Measurements from ENCODE around the gene CEP63.
"Not testable (repeated sequence)": the region's sequence is repeated elsewhere in the genome, so short reads cannot be mapped to it uniquely, and the experiment has no call there.

The CEP63 gene

DNA sequence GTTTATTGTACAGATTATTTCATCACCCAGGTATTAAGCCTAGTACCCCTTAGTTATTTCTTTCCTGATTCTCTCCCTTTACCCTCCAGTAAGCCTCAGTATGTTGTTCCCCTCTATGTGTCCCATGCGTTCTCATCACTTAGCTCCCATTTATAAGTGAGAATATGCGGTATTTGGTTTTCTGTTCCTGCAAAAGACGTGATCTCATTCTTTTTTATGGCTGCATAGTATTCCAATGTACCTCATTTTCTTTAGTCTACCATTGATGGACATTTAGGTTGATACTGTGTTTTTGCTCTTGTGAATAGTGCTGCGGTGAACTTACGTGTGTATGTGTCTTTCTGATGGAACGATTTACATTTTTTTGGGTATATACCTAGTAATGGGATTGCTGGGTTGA, 36.7 kb downstream of the CEP63 start:
- no peak for DNase-seq

DNA sequence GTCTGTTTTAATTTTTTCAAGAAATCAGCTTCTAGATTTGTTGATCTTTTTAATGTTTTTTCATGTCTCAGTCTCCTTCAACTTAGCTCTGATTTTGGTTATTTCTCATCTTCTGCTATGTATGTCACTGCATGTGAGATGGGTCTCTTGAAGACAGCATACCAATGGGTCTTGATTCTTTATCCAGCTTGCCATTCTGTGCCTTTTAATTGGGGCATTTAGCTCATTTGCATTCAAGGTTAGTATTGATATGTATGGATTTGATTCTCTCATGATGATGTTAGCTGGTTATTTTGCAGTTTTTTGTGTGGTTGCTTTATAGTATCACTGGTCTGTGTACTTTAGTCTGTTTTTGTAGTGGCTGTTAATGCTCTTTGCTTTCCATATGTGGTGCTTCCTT, 39.4 kb downstream of the CEP63 start:
- DNase-seq, result no peak

DNA sequence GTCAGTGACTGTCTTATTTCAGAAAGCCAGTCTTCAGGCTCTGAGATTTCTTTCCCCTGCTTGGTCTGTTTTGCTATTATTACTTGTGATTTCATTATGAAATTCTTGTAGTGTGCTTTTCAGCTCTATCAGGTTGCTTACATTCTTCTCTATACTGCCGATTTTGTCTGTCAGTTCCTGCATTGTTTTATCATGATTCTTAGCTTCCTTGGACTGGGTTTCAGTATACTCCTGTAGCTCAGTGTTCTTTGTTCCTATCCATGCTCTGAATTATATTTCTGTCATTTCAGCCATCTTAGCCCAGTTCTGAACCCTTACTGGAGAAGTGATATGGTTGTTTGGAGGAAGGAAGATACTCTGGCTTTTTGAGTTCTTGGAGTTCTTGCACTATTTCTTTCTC, 40.5 kb downstream of the CEP63 start:
- DNase-seq, result no peak

DNA sequence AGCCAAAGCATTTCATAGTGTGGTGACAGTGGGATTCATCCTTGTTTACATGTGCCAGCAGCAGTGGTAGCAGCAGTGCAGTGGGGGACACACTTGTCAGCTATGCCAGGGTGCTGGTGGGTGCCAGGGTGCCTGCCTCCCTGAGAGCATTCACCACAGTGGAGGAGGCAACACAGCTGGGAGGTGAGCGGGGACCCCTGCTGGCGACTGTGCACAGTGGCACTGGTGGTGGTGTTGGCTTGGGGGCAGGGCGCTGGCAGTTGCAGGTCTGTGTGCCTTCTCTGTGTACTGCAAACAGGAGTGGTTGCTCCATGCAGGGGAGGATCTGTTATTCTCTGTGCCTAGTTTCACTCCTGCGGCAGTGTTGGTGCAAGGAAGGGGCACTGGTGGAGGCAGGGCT, 41.2 kb downstream of the CEP63 start:
- no peak for DNase-seq

DNA sequence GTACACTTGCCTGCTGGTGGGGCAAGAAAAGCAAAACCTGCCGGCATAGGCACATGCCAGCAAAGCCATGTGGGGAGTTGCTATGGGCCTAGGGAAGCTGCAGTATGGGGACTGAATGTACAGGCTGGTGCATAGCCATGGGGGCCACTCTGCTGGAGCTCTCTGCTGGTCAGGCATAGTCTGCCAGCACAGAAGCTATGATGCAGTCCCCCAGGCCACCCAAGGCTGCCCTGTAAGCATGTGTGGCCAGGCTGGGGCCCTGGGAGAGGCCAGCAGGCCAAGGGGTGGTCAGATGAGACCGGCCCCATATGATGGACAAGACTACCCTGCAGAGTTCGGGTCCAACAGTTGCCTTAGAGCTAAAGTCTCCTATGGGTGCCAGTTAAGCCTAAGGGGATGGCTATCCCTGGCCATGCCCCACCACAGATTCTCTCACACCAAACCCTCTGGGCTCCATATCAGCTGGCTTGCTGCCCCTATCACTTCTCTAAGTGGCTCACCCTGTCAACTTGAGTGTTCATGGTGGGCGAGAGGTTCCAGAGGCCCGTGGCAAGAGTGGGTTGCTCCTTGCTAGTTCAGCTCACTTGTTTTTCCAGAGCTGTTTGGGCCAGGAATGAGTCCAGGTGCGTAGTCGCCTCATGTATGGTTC, 41.8 kb downstream of the CEP63 start:
- DNase-seq, result no peak

DNA sequence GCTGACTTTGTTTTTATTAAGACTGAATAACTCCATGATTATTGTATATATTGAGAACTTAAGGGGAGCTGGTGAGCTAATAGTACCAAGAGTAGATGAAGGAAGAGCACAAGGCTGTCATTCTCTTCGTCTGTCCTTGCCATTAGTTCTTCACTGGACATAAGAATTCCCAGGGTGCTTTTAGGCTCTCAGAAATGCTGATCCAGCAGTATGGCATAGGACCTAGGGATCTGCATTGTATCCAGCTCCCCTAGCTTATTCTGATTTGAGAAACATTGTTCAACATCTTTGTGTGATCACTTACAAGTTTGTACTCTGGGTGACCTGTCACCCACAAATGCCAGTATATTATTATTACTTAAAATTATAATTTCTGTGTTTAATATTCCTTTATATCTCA, 47.6 kb downstream of the CEP63 start:
- DNase-seq, result no peak

DNA sequence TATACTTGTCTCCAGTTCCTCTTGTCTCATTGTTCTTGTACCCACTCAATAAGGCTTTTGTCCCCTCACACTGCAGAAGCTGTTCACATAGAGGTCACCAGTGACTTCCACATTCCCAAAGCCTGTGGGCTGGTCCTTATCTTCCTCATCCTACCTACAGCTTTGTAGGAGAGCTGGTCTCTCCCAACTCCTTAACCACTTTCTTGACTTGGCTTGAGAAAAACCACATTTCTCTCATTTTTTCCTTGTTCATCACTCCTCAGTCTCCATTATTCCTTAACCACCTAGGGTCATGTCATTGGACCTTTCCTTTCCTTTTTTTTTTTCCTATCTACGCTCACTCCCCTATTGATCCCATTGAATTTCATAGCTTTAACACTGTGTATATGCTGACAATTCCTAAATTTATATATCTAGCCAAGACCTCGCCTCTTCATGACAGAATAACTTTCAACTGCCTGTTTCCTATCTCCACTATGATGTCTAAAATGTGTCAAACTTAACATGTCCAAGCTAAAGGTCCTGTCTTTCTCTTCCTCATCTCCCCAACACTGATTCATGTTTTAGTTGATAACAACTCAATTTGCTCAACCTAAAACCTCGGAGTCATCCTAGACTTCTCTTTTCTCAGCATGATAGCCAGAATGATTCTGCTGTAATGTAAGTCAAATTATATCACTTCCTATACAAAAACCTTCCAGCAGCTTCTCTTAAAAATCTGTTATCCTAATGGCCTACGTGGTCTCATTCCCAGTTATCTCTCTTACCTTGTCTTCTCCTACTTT, 49.5 kb downstream of the CEP63 start:
- DNase-seq, result no peak

DNA sequence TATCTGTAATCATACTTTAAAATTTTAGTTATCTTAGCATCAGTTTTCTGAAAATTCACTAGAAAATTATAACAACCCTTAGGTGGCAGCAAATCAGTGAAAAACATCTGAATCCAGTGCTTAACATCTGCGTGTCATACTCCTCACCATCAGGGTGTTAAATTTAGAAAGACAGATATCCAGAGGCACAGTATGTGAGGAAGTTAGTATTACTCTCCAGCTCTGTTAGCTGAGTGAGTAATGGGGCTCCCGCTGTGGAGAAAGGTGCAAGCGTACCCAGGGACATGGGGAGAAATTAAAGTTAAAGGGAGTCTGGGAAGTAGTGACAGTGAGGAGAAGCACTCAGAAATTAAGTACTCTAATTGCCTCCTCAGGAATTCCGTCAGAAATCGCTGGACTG, 50.9 kb downstream of the CEP63 start:
- no peak for DNase-seq

DNA sequence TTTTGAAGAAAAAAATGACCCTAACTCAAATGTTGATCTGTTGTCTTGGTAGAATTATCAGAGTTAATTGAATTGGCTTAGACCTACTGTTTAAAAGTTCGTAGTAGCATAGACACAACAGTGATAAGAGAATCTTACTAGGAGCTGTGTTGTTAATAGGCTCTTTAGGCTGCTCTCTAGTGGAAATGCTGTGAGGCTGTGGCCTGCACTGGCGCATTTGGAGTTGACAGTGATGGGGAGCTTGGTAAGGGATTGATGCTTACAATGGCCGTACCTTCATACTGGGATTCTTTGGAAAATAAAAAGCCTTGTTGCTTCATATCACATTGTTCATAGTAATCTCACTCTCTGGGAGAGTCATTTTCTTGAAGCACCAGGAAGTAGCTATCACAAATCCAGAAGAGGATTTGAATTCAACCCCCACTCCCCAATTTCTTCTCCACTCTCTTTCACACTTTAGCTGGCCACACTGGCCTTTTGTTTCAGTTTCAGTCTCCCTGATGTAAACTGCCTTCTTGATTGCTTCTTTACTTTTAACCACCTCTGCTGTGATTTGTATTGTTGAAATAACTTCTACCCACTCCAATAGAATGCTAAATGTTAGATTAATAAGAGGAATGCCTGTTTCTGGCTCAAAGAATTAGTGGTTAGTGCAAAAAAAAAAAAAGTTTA, 56.6 kb downstream of the CEP63 start:
- DNase-seq, result no peak

DNA sequence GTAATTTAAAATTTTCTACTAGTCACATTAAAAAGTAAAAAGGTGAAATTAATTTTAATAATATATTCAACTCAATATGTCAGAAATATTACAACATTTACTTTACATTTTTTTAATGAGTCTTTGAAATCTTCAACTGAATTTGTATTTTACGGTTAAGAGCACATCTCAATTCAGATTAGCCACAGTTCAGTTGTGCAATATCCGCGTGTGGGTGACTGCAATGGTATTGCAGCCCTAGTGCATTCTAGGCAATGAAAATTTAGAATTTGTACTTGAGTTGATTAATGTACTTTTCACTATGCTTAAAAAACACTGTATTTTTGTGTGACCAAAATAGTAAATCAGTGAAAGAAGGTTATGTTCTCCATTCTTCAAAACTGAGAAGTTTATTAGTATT, 57.3 kb downstream of the CEP63 start:
- no peak for DNase-seq

DNA sequence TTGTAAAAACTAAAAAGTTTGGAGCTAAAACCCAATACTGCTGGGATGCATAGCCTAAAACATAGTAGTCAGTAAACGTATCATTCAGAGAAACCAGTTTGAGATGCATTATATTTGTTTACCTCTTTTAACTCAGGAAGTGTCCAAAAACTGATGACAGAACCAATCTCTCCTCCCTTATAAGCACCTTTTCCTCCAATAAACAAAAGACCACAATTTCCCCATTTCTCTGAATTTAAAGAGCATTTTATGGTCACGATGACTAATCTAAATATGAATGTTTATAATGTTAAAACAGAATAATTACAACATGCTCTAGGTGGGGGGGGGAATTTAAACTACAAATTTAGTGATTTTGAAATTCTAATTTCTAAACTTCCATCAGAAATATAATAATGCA, 58.5 kb downstream of the CEP63 start:
- DNase-seq, result no peak

DNA sequence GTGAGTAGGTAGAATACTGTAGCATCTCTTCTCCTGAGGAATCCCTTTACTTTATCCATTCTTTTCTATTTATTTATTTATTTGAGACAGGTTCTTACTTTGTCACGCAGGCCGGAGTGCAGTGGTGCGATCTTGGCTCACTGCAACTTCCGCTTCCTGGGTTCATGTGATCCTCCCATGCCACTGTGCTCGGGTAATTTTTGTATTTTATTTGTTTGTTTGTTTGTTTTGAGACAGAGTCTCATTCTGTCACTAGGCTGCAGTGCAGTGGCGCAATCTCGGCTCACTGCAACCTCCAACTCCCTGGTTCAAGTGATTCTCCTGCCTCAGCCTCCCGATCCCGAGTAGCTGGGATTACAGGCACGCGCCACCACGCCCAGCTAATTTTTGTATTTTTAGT, 58.9 kb downstream of the CEP63 start:
- not testable (repeated sequence) for DNase-seq

DNA sequence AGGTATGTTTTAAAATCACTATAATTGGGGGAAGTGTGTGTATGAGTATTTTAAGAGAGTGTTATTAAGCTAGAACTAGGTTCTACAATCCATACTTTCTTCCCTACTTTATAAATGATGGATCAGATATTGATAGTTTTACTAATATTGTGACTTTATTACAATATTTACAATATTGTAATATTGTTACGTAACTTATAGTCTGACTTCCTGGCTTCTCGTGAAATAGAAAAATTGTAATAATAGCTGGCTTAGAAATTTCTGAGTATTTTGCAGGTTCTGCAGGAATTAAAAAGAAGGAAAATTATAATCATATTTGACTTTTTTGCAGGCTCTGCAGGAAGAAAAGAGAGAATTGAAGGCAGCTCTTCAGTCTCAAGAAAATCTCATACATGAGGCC, 60.0 kb downstream of the CEP63 start:
- DNase-seq, result no peak

DNA sequence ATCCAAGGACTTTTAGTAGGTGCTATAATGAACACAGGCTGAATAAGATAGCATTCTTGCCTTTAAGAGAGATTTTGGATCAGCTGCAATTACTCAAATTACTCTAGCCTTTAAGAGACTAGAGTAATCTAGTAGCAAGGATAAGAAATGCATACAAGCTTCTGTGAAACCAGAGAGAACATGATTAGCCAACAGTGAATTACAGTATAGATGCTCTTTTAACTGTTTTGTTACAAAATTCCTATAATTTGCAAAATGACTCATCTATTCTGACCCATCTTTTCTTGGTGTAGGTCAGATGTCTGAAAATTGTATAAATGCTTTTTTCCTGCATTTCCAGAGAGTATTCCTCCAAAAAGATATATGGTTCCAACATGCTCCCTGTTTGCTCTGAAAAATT, 66.9 kb downstream of the CEP63 start:
- no peak for DNase-seq

DNA sequence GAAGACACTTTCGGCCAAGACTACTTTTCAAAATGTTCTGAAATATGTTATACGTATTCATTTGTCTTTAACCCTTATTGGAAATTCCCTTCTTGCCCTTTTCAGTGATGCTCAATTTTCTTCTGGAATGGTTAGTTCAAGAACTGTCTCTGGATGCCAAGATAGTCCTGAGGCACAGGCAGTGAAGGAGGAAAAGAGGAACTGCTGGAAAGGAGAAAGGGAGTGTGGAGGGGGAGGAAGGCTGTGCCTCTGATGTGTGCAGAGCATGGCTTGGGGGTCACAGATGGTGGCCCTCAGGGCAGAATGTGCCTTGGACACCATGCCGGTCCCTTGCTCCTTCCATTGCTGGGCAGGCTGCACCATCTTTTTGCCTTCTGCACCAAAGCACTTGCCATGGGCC, 73.7 kb downstream of the CEP63 start:
- no peak for DNase-seq

DNA sequence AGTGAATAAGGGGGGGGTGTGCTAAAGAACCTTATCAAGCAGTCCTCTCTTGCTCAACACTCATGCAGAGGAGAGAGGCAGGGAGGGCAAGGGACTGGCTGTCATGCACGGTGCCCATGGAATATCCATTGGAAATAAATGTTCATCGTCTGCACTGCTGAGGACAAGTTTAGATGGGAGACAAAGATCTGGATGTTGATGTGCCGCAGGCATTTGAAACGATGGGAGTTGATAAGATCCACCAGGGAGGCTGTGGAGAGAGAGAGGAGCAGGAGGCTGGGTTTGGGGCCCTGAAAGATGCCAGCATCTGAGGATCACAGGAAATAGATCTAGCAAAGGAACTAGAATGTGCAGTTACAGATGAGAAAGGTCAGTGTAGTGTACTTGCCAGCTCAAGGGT, 76.2 kb downstream of the CEP63 start:
- DNase-seq, result no peak

DNA sequence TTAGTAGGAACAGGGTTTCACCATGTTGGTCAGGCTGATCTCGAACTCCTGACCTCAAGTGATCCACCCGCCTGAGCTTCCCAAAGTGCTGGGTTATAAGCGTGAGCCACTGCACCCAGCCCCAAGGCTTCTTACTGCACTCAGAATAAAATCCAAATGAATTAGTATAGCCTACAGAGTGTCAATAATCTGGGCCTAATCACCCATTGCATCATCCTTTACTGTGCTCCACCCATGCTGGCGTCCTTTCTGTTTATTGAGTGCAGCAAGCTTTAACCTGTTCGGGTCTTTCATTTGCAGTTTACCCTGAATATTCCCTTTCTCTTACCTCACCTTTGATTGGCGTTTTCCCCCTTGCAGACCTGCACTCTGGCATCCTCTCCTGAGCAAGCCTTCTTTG, 77.7 kb downstream of the CEP63 start:
- no peak for DNase-seq

DNA sequence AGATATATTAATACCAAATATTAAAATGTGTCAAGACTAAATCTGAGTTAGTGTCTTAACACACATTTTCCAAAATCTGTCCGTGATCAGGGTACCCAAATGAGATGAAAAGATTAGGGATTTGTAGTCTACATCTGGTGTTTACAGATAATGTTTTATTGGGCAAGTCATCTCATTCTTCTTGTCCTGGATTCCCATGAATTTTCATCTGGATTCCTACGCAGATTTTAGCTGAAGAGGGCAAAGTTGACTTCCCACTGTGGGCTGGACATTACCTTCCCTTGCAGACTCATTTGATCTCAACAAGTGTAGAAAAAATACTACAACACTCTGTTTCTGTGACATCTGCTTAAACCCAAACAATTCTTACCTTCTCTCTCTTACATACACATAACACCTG, 79.1 kb downstream of the CEP63 start:
- no peak for DNase-seq

DNA sequence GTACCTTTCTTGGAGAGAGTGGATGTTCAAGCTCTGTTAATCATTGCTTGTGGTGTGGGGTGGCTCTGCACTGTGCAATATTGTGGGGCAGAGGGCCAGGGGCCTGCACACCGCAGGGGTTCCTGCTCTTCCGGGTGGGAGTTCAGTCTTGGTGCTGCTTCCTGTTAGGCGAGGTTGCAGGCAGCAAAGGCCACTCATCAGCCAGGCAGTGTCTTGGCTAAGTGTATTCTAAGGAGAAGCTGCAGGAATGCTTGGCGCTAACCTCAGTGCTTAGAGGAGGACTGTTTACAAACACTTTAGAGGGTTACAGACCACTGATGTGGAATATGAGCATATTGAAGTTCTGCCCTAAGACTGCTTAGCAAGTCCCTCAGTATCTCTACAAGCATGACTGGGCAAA, 81.7 kb downstream of the CEP63 start:
- no peak for DNase-seq

DNA sequence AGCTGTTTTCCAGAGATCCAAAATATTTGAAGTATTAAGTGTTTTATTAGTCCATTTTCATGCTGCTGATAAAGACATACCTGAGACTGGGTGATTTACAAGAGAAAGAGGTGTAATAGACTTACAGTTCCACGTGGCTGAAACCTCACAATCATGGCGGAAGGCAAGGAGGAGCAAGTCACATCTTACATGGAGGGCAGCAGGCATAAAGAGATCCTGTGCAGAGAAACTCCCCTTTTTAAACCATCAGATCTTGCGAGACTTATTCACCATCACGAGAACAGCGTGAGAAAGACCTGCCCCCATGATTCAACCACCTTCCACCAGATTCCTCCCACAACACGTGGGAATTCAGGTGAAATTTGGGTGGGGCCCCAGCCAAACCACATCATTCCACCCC, 82.9 kb downstream of the CEP63 start:
- no peak for DNase-seq

DNA sequence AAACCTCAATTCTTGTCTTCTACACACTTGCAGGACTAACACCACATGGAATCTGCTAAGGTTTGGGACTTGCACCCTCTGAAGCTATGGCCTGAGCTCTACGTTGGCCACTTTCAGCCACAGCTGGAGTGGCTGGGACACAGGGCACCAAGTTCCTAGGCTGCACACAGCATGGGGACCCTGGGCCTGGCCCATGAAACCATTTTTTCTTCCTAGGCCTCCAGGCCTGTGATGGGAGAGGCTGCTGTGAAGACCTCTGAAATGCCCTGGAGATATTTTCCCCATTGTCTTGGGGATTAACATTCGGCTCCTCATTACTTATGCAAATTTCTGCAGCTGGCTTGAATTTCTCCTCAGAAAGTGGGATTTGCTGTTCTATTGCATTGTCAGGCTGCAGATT, 84.0 kb downstream of the CEP63 start:
- not testable (repeated sequence) for DNase-seq

DNA sequence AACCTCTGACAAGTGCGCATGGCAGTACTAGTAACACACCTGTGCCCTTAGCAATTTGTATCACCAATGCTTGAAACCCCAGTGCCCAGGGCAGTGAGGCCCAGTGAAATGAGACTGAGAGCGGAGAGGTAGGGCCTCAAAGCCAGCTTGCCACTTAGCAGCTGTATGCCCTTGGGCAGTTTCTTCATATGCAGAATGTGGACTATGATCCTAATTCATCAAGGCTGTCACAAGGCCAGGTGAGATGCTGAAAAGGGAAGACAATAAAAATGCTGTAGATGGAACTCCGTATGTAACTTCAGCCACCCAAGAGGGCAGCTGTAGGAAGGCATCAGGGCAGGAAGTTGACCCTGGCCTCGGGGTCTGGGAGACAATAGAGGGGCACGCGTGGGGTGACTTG, 90.6 kb downstream of the CEP63 start:
- no peak for DNase-seq

DNA sequence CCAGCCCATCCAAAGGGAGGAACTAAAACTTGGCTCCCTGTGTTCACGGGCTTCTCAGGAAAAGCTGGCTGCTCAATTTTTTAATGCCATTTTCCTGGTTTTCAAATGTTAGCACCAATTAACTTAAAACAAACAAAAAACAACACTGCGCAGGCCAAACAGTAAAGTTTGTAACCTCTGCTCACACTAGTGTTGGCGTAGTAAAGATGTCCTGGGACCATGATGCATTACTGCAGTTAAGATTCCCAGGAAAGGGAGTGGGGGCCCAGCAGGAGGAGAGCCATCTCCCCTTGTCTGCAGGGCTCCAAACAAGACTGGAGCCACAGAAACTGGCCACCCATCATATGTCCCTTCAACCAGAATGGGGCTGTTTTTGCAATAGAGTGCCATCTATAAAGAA, 91.0 kb downstream of the CEP63 start:
- no peak for DNase-seq

DNA sequence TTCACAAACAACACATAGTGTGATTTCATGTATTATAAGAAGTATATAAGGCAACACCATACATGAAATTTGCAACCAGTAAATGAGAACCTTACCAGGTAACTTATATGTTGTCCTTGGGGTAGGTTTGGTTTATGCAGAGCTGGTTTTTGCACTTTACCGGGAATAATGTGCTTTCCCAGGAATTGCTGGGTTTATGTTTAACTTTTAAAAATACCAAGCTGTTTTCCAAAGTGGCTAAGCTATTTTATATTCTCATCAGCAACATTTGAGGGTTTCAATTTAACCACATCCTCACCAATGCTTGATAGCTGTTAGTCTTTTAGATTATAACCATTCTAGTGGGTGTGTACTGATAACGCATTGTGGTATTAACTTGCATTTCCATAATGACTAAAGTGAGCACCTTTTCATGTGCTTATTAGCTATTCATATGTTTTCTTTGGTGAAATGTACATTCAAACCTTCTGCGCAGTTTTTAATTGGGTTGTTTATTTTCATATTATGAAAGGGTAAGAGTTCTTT, 93.3 kb downstream of the CEP63 start:
- DNase-seq, result no peak
